ENCODE results near the gene LRRC25.

DNA sequence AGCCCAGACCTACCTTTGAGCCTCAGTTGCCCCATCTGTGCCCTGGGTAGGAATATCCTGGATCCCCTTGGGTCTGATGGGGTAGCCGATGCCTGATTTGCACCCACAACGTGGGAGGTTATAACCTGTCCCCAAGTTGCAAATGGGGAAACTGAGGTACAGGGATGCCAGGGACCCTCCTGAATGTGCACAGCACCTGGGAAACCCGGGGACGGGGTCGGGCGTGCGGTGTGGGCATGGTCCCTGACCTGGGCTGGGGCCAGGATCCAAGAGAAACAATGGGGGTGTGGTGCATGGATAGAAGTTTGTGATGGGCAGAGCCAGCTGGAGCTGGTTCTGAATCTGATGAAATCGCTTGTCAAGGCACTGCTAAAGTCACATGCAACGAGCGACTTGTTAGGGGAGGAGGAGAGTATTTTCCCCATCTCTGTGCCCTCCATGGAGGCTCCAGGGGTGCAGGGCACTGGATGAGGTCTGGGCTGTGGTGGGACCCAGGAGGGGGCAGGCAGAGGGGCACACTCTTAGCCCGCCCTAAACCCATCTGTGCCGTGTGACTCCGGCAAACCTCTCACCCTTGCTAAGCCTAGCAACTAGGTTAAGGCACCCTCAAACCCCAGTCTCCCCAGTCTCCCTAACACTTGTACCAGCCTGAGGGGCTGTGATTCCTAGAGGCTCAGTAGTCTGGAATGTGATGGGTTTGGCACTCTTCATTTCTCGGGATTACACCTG, 10.7 kb downstream of the LRRC25 start:
- TF ChIP-seq, protein P1, sequence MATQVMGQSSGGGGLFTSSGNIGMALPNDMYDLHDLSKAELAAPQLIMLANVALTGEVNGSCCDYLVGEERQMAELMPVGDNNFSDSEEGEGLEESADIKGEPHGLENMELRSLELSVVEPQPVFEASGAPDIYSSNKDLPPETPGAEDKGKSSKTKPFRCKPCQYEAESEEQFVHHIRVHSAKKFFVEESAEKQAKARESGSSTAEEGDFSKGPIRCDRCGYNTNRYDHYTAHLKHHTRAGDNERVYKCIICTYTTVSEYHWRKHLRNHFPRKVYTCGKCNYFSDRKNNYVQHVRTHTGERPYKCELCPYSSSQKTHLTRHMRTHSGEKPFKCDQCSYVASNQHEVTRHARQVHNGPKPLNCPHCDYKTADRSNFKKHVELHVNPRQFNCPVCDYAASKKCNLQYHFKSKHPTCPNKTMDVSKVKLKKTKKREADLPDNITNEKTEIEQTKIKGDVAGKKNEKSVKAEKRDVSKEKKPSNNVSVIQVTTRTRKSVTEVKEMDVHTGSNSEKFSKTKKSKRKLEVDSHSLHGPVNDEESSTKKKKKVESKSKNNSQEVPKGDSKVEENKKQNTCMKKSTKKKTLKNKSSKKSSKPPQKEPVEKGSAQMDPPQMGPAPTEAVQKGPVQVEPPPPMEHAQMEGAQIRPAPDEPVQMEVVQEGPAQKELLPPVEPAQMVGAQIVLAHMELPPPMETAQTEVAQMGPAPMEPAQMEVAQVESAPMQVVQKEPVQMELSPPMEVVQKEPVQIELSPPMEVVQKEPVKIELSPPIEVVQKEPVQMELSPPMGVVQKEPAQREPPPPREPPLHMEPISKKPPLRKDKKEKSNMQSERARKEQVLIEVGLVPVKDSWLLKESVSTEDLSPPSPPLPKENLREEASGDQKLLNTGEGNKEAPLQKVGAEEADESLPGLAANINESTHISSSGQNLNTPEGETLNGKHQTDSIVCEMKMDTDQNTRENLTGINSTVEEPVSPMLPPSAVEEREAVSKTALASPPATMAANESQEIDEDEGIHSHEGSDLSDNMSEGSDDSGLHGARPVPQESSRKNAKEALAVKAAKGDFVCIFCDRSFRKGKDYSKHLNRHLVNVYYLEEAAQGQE (IDR thresholded peaks at IDR 0.05; ENCODE audit: low read depth): no peak
- TF ChIP-seq, protein P2, sequence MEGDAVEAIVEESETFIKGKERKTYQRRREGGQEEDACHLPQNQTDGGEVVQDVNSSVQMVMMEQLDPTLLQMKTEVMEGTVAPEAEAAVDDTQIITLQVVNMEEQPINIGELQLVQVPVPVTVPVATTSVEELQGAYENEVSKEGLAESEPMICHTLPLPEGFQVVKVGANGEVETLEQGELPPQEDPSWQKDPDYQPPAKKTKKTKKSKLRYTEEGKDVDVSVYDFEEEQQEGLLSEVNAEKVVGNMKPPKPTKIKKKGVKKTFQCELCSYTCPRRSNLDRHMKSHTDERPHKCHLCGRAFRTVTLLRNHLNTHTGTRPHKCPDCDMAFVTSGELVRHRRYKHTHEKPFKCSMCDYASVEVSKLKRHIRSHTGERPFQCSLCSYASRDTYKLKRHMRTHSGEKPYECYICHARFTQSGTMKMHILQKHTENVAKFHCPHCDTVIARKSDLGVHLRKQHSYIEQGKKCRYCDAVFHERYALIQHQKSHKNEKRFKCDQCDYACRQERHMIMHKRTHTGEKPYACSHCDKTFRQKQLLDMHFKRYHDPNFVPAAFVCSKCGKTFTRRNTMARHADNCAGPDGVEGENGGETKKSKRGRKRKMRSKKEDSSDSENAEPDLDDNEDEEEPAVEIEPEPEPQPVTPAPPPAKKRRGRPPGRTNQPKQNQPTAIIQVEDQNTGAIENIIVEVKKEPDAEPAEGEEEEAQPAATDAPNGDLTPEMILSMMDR (IDR thresholded peaks at IDR 0.05 in 2 of 3, conservative IDR thresholded peaks at IDR 0.05 in 1 of 3; ENCODE audit: borderline replicate concordance in 1 of 3, insufficient read depth in 1 of 3, low read depth in 2 of 3, low read length in 2 of 3): no peak
- TF ChIP-seq, protein P3, sequence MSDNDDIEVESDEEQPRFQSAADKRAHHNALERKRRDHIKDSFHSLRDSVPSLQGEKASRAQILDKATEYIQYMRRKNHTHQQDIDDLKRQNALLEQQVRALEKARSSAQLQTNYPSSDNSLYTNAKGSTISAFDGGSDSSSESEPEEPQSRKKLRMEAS (IDR thresholded peaks at IDR 0.05): no peak; the same call in 1 of the 2 replicates
- TF ChIP-seq EZH2 (IDR thresholded peaks at IDR 0.05): no peak
- no peak for TF ChIP-seq POLR2A (IDR thresholded peaks at IDR 0.05; ENCODE audit: borderline replicate concordance, extremely low read depth, insufficient read depth, insufficient read length)
- 0 out of 2 replicates have a peak, but pooled peaks have one; percentile 24 for TF ChIP-seq JUND (IDR thresholded peaks at IDR 0.05)
- no peak for TF ChIP-seq RAD21 (IDR thresholded peaks at IDR 0.05; ENCODE audit: low read depth)
- 0 out of 2 replicates have a peak, but pooled peaks have one; percentile 7 for TF ChIP-seq SIN3A (IDR thresholded peaks at IDR 0.05; ENCODE audit: low read depth)
